Measurements from ENCODE around the gene TEAD4. TPM values are rescaled to one million over a fixed set of nuclear protein-coding genes. Genes with fewer than 3 reads are reported as not detected.

TEAD4 gene
- total RNA-seq, 1 experiment from 2014 or later, result 127 TPM

GRCh38 chr12:2997989-2998670 lies 38.9 kb downstream of the TEAD4 start:
- no peak overlapping the region for H3K4me2 ChIP-seq (ENCODE audit: insufficient read depth, insufficient read length, low read length)
- WGBS (ENCODE audit: extremely low coverage, insufficient read length, low lambda C conversion rate), result no CpG with 5 or more reads among the region's 15 CpGs

More at GRCh38 chr12:2997989-2998670, 38.9 kb downstream of the TEAD4 start:
- no peak overlapping the region for H4K5ac ChIP-seq (ENCODE audit: insufficient read length, low read depth, low read length)
- no peak overlapping the region for H3K14ac ChIP-seq (ENCODE audit: insufficient read depth, low read length)
- no peaks in the 10 kb centered on the region for H3K9me3 Mint-ChIP-seq
- no peaks in the 10 kb centered on the region for H3K27me3 ChIP-seq (ENCODE audit: insufficient read depth, low read length)
- no peak overlapping the region for H3K27ac ChIP-seq (ENCODE audit: insufficient read length, low read depth, low read length)
- H3K4ac ChIP-seq (ENCODE audit: low read depth, low read length), result no peak overlapping the region
- no peak for TF ChIP-seq CTCF (conservative IDR thresholded peaks at IDR 0.05)
- H2BK120ac ChIP-seq (ENCODE audit: low read depth, low read length, poor library complexity, severe bottlenecking), result no peak overlapping the region
- no peak overlapping the region for H3T11ph ChIP-seq (ENCODE audit: low read length)
- H4K20me1 ChIP-seq (ENCODE audit: control insufficient read depth, insufficient read depth, insufficient read length), result no peaks in the 10 kb centered on the region
- peaks cover 16% of the 10 kb centered on the region for H3K79me1 ChIP-seq (ENCODE audit: insufficient read depth, low read depth, low read length, poor library complexity, severe bottlenecking)
- peaks cover 8% of the 10 kb centered on the region for H3K4me1 ChIP-seq (ENCODE audit: insufficient read depth, low read length)
- H2AK5ac ChIP-seq (ENCODE audit: insufficient read length, low read length), result no peak overlapping the region
- H3K23me2 ChIP-seq (ENCODE audit: insufficient read length, low read depth, low read length, poor library complexity, severe bottlenecking), result no peaks in the 10 kb centered on the region
- H2BK20ac ChIP-seq (ENCODE audit: low read depth, low read length, poor library complexity, severe bottlenecking), result no peak overlapping the region
- H3K27me3 Mint-ChIP-seq (ENCODE audit: low read depth), result no peaks in the 10 kb centered on the region
- no peak overlapping the region for H4K91ac ChIP-seq (ENCODE audit: insufficient read length, low read depth, low read length)
- H3K4me3 Mint-ChIP-seq, result no peak overlapping the region; a peak in 1 of 5 replicates
- no peak overlapping the region for H2BK5ac ChIP-seq (ENCODE audit: insufficient read length, low read length)
- no peak overlapping the region for H3K23ac ChIP-seq (ENCODE audit: insufficient read length, low read depth, low read length)
- H3K9me3 ChIP-seq (ENCODE audit: control insufficient read depth, low read depth, low read length), result no peaks in the 10 kb centered on the region
- H3K9ac ChIP-seq (ENCODE audit: extremely low read depth, insufficient read length, low read length), result no peak overlapping the region
- peaks cover 10 to 80% (median 25%) of the 10 kb centered on the region in 3 experiments for H3K36me3 Mint-ChIP-seq (ENCODE audit: insufficient read depth in 1 of 3, low read depth in 3 of 3)
- no peak overlapping the region for H2AFZ ChIP-seq (ENCODE audit: low read length)
- H4K8ac ChIP-seq (replicated peaks; ENCODE audit: insufficient read length, low read depth, low read length), result no peak overlapping the region
- H3K4me1 Mint-ChIP-seq, result peaks cover 44 to 47% of the 10 kb centered on the region in 2 experiments
- H3K56ac ChIP-seq (ENCODE audit: insufficient read length, low read depth, low read length), result no peak overlapping the region
- no peak for DNase-seq
- peaks cover 4% of the 10 kb centered on the region; the same call in 1 of the 2 replicates for H3K79me2 ChIP-seq (ENCODE audit: insufficient read depth, low read length)
- peak overlapping the region; percentile 10 to 94 (median 93); a peak in 4 of 7 replicates for H3K27ac Mint-ChIP-seq
- H2BK12ac ChIP-seq (ENCODE audit: insufficient read length, low read depth, low read length), result no peak overlapping the region
- H2BK15ac ChIP-seq (ENCODE audit: low read depth, low read length), result no peak overlapping the region
- H3K18ac ChIP-seq (ENCODE audit: insufficient read length, low read depth, low read length), result no peak overlapping the region
